Measurements from ENCODE around the gene SLC19A2.

The SLC19A2 gene

DNA sequence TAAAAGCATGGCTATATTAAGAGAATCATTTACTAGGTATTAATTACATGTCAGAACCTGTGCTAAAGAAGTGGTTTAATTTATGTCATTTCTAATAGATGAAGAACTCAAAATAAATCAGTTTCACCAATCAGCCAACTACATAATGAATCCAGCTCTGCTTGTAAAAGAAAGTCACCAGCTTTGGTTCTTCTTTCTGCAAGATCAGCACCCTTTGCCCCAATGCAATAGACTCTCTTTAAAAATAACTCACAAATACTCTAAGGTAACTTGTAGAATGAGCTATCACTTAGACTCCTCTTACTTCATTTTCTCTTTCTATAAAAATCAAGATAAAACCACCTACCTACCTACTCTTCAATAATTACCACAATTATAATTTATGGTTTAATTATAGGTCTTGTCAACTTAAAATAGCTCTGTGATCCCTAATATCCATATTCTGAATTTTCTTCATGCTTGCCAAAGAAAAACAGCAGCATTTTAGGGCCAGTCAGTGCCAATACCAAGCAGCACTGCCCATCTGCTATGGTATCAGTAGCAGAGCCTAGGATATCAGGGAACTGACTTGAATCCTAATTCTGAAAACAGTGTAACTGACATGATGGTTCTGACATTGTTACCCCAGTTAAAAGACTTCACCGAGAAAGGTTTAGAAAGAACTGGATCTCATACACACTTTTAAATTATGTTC is 11.3 kb downstream of the SLC19A2 start:
- DNase-seq, result no peak

DNA sequence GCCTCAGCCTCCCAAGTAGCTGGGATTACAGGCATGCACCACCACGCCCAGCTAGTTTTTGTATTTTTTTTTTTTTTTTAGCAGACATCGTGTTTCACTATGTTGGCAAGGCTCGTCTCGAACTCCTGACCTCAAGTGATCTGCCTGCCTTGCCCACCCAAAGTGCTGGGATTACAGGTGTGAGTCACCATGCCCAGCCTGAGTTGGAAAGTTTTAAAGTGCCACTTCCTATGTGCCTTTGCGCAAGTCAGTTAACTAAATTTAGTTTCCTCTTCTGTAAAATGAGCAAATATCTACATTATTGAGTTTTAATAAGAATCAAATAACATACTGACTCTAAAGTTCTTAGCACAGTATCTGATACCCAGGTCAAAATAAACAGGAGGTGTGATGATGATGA is 12.4 kb downstream of the SLC19A2 start:
- DNase-seq, result no peak

DNA sequence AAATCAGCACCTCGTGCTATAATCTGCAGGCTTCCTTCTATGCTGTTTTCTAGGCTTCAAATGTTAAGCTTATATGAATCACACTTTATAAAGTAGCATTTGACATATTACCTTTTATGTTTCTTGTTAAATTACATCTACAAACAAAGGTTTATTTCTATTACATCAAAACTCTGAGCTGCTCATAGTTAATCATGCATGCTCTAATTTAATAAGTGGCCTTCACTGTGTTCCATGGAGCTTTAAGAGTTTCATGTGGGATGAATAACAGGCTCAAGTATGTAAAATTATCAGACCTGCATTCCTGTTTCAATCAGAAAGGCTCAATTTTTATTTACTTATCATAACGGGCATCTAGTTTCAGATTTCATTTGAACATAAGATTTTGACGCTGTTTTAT is 13.0 kb downstream of the SLC19A2 start:
- DNase-seq, result no peak

DNA sequence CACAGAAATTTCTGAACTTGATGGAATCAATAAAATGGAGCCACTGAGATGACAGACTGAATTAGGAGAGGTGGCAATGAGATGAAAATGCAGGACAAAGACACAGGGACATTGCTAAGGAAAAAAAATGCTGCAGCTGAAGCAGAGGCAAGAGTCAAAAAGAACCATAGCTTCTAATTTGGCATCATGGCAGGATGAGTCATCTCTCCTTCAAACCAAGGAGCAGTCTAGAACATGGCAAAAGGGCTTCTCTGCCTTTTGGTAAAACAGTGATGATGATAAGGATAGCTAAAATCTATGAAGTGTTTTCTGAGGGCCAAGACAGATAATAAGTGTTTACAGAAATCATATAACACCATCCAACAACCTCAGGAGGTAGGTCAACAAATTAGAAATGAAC is 16.8 kb downstream of the SLC19A2 start:
- no peak for DNase-seq

DNA sequence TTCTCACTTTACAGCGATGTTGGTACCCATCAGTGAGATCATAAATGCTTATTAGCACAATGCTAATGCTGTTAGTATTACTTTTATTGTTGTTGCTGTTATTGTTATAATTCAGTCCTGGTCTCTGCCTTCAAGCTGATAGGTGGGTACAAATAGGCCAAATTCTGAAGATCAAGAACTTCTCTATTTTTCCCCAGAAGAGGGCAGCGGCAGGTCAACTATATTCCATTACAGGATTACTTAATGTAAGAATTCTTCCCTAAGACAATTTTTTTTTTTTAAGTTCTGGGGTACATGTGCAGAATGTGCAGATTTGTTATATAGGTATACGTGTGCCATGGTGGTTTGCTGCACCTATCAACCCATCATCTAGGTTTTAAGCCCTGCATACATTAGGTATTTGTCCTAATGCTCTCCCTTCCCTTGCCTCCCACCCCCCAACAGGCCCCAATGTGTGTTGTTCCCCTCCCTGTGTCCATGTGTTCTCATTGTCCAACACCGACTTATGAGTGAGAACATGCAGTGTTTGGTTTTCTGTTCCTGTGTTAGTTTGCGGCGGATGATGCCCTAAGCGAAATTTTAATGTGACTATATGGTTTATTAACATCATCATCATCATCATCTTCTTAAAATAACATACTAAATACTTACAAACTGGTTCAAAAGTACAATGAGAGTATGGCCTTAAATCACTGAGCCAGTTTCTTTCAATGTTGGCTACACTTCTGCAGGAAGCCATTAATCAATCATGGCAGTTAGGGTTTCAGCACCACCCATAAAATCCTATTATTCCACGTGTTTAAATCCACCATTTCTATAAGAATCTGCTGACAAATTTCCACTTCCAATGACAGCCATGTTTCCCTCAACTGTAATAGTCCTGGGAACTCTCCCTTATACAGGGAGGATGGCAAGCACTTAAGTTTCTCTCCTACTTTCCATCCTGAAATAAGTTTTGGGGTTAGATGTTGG is 19.2 kb downstream of the SLC19A2 start:
- peak; percentile 50 for DNase-seq

DNA sequence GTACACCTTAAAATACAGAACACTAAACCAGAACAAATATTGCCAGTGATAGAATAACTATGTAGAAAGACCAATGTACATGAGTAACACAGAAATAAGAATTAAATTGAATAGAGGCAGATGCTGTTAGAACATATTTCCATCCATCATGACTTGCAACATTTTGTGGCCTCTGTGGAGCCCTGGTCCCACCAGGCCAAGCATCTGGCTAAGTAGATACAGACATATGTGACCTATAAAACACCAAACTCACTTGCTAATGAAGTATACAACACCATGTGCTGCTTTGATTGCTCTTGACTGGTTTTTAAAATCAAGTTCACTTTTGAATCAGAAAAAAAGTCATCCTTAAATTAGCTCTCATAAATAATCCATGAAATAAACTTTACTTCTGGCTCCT is 20.5 kb downstream of the SLC19A2 start:
- DNase-seq, result no peak

DNA sequence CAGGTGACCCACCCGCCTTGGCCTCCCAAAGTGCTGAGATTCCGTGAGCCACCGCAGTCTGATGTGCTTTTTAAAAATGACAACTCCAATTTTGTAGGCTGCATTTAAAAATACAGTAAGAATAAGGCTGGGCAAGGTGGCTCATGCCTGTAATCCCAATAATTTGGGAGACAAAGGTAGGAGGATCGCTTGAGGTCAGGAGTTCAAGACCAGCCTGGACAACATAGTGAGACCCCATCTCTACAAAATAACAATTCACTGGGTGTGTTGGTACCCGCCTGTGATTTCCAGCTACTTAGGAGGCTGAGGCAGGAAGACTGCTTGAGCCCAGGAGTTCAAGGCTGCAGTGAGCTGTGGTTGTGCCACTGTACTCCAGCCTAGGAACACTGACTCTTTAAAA is 23.4 kb downstream of the SLC19A2 start:
- DNase-seq, result no peak

DNA sequence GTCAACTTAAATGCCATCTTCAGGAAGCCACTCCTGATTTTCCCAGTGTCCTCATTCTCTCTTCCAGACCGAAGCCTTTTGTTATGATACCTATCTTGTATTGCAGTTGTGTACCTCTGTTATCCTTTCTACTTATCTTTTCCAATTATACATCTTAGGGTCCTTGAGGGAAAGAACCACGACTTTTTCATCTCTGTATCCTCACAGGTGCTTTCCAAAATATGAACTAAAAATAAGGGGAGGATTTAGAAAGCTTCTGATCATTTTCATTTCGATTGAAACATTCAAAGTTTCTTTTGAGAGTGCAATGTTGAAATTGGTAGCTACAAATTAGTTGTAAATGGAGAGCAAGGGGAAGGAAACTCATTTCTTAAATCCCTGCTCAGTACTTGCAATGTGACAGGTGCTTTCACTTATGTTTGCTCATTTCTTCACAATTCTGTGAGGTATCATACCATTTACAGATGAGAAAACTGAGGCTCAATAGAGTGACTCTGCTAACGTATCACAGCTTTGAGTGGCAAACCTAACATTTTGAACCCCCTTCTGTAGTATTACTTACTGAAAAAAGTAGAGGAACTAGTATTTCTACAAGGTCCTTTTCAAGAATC is 24.2 kb downstream of the SLC19A2 start:
- no peak for DNase-seq

DNA sequence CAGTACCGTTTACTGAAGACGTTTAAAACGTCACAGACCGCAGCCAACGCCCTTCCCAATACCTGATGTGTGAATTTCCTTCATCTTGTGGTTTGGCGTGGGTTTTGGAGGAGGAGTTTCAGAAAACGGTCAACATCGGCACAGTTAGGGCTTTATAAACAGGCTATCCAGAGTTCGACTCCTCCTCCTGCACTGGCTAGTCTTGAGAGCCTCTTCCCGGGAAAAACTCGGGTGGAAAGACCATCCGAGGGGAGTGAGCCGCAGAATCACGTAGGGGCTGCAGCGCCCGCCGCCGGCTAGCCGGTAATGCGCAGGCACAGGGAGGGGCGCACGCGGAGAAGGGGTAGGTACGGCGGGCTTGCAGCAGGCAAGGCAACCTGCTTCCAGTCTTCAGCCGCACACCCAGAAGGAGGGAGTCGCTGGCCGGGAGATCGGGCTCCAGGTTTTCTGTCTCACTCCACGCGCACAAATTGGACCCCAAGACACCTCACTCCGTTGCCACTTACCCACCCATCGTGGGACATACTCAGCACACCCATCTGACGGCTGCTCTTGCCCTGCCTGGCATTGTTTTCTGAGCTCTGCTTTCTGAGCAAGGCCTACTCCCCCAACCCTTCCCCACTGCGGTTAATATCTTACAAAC is 25.4 kb downstream of the SLC19A2 start:
- DNase-seq, result peak; percentile 26

DNA sequence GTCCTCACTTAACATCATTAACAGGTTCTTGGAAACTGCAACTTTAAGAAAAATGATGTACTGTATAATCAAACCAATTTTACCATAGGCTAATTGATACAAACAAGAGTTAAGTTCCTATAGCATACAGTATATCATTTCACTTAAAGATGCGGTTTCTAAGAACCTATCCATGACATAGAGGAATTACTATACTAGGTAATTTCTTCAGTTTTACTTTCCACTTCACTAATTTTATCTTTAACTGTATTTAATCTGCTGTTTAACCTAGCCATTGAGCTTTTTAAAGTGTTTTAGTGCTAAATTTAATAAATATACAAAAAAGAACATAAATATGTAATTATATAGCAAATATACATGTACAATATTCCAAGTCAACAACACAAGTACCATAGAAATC is 28.3 kb downstream of the SLC19A2 start:
- no peak for DNase-seq

DNA sequence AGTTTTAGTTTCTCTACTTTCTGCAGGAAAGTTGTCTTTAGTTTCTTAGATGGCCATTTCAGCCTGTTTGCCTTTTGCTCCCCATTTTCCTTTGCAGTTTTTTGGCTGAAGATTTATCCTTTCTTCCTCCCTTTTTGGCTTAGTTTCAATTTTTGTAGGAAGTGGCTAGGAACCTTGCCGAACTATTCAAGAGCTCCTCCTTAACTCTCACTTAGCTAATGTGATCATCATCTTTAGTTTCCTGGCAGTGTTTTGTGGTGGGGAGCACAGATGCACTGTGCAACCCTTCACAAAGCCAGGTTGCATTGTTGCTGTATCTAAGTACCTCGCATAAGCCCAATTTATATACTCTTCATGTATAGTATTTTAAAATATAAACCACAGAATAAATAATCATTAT is 29.7 kb downstream of the SLC19A2 start:
- DNase-seq, result no peak

DNA sequence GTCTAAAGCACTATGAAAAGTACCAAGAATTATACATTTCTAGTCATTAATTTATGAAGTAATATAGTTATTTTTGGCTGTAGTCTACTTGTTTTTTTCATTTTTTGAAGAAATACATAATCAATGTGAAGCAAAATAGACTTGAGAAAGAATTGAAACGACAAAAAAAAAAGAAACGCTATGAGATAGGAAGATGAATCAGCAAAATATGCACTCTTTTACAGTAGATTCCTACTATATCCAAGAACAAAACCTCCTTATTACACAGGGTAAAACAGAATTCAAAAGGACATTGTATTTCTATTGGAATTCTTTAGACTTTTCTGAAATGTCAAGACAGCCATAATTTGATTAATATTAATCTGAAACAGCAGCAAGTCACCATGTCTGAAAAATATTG is 32.8 kb downstream of the SLC19A2 start:
- DNase-seq, result no peak

DNA sequence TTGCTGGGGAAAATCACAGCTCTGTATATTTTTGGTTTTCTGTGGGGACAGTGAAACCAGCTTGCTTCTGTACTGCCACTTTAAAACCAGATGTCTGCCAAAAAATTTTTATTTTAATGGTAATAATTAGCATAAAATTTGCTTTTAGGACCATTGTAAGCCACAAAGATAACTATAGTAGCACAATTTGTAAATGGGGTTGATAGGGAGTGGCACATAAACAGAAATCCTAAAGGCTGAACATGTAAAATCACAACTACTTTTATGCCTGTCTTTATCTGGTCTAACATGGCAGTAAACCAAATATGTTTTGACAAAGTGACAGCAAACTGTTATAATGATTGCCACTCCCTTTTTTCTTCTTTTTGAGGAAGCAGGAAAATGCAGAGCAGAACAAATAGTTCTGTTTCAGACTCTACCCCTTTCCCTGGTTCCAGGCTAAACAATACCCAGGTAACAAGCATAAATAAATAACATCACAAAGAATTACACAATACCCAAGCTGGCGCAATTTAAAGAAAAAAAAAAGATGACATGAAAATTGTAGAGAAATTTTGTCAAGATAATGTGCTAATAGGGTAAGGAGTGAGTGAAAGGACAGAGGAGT is 34.4 kb downstream of the SLC19A2 start:
- DNase-seq, result no peak

DNA sequence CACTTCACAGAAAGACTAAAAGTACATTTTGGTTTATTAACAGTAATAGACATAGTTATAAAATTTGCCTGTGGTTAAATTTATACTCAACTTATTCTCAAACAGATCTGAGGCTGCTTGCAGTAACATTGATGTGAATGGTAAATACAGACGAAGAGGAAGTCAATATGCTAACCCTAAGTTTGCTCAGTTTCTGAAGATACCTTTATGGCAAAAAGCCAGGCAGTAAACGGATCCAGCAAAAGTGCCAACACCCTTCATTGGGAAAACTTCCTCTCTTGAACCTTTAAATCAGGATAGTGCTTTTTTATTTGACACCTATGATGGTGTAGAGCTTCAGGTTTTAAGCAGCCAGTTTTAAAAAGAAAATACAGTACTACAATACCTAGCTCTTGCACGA is 41.8 kb downstream of the SLC19A2 start:
- DNase-seq, result no peak

DNA sequence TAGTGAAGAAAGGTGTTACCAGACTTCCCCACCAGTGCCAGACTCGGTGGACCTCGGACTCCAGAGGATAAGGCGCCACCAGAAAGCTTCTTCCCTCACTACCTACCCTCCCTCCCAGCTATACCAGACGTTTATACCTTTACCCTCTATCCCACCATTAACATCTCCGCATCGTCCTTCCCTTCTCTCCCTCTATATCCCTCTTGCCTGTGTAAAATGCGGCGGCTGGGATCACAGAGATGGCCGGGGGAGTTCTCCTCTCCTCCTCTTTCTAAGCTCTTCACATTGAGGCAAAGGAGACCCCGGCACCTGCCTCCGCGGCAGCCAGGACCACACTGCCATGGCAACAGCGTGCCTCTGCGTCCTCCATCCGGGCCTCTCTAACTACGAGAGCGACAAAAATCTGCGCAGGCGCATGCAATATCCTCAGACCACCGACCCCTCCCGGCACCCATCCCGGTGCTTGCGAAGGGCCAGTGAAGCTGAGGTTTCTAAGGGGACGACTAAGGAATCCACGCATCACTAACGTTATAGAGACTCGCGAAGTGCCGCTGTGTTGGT is 58.6 kb downstream of the SLC19A2 start, which contains the start of gene CCDC181:
TSS of gene CCDC181 (minus strand) at position 394 of the 561 bp plus-strand sequence. CDS start 2,547 bp downstream, outside the sequence.
- peak; percentile 74 for DNase-seq

DNA sequence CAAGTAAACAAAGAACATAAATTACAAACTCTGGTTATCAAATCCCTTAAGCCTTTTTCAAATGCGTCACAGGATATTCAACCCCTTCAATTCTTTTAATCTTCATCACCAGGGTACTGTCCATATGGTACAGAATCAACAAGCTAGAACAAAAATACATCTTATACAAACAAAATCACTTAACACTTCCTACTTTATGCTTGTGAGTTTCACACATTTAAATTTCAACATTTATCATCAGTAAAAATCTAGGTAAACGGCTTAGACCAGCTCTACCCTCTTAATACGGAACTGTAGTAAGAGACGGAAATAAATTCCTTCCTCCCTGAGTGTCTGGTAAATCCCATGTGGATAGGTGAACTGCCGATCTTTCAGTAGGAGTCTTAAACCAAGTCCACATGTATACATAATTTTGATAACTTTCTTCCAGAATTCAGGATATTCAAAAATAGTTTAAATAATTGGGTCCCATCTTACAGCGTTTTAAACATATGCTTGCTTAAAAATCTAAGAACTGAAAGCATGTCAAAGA is 59.5 kb downstream of the SLC19A2 start:
- no peak for DNase-seq

DNA sequence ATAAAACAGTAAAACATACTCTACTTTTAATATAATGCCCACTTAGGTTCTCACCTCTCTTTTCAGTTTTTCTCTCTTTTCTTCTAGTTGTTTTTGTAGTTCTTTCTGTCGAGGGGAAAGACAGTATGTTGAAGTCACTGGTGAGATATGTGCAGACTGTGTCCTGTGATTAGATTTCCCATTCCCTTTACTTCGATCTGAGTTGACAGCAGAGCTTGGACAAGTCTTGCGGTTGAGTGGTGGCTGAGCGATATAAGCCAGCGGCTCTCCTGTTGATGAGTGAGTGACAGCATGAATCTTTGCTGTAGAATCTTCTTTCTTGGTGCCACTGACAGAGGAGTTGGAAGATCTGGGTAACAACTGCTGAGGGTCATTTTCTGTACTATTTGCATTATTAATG is 64.4 kb downstream of the SLC19A2 start:
- DNase-seq, result no peak

DNA sequence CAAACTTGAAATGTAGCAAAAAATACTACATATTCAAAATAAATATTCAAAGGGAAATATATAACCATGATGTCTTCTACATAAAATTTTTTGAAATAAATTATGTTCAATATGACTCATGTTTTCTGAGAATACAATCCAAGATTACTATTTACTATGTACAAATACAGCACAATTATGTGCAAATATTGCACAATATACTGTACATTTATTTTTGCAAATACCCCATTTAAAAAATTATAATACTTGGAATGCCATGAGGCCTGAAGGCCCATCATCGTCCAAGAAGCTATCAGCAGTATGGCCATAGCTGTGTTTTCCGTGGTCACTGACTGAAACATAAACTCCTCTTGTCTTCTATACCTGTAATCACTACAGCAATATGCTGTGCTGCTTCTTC is 70.8 kb downstream of the SLC19A2 start:
- DNase-seq, result no peak

All from fibroblast of skin of right quadriceps (primary cell).